Tibial artery (tissue), 4 donors: ENCODE results near the gene TAF12.

Source experiments
- DNase-seq, 2 donors: peaks; one replicate each; pipeline ENCODE4 v3.0.0-alpha.2; 2019
- H3K27ac ChIP-seq, 2 donors: fragments of 200-600 bp; sonication (generic) in 1 of 2; 1 replicate in 1 of 2; 2 replicates in 1 of 2; pipeline ENCODE4 v1.5.1; 2018 to 2019; ENCODE audit warnings: mild to moderate bottlenecking in 1 of 2
- H3K27me3 ChIP-seq, 2 donors: fragments of 200-600 bp; sonication (generic) in 1 of 2; one replicate each; pipeline versions ENCODE4 v1.5.1 to v1.6.0; 2016 to 2019
- H3K36me3 ChIP-seq, 3 donors: fragments of 200-600 bp; sonication (generic) in 2 of 3; one replicate each; pipeline ENCODE4 v1.5.1; 2016 to 2019; ENCODE audit warnings: mild to moderate bottlenecking in 2 of 3
- H3K4me1 ChIP-seq, 4 donors: fragments of 200-600 bp; sonication (generic) in 2 of 4; 1 replicate in 3 of 4; 2 replicates in 1 of 4; pipeline ENCODE4 v1.5.1; 2016 to 2019
- H3K4me3 ChIP-seq, 2 donors: fragments of 200-600 bp; sonication (generic) in 1 of 2; 1 replicate in 1 of 2; 2 replicates in 1 of 2; pipeline ENCODE4 v1.5.1; 2018 to 2019; ENCODE audit warnings: mild to moderate bottlenecking in 2 of 2
- H3K9me3 ChIP-seq, 3 donors: fragments of 200-600 bp; sonication (generic) in 1 of 3; one replicate each; pipeline ENCODE4 v1.5.1; 2016 to 2019
- intact Hi-C: fragments of 100-400 bp; cut with DNase I; formaldehyde crosslinking; loops from one replicate; pipeline ENCODE4 v1.15.0; 2023; ENCODE audit warnings: low total_unique reads
- TF ChIP-seq, protein P1 (sequence below), 2 experiments: fragments of 200-600 bp in 1 of 2; fragments of 450-650 bp in 1 of 2; IDR thresholded peaks; one replicate each; pipeline ENCODE4 v1.5.1; 2017 to 2019; ENCODE audit warnings: antibody characterized with exemption in 2 of 2, mild to moderate bottlenecking in 1 of 2, moderate library complexity in 1 of 2

TAF12 gene

DNA sequence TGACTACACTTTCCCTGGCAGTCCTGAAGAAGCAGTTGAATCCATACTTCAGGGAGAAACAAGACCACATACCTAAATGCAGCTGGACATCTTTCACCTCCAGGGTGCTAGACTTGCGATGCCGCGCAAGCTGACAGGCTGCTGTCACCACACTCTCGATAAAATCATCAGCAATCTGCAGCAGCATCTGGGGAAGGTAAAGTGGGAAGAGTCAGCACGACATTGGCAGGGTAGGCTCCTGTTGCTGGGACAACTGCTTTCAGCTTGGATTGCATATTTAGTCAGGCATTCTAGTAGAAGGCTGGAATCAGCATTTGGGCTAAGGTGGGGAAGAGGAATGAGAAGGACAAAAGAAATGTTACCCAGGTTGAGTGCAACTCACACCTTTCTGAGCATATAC, 29.7 kb downstream of the TAF12 start:
- no peak for DNase-seq
- Histone ChIP-seq H3K9me3 (no peaks in the 10 kb centered on the region), H3K4me1 (no peaks in the 10 kb centered on the region), H3K27me3 (no peaks in the 10 kb centered on the region), H3K27ac (no peak overlapping the region), H3K36me3 (peaks cover 70 to 99% (median 81%) of the 10 kb centered on the region in 3 donors), H3K4me3 (no peak overlapping the region)
- TF ChIP-seq, protein P1, sequence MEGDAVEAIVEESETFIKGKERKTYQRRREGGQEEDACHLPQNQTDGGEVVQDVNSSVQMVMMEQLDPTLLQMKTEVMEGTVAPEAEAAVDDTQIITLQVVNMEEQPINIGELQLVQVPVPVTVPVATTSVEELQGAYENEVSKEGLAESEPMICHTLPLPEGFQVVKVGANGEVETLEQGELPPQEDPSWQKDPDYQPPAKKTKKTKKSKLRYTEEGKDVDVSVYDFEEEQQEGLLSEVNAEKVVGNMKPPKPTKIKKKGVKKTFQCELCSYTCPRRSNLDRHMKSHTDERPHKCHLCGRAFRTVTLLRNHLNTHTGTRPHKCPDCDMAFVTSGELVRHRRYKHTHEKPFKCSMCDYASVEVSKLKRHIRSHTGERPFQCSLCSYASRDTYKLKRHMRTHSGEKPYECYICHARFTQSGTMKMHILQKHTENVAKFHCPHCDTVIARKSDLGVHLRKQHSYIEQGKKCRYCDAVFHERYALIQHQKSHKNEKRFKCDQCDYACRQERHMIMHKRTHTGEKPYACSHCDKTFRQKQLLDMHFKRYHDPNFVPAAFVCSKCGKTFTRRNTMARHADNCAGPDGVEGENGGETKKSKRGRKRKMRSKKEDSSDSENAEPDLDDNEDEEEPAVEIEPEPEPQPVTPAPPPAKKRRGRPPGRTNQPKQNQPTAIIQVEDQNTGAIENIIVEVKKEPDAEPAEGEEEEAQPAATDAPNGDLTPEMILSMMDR (IDR thresholded peaks at IDR 0.05) = no peak
- intact Hi-C loops = no loop called here

DNA sequence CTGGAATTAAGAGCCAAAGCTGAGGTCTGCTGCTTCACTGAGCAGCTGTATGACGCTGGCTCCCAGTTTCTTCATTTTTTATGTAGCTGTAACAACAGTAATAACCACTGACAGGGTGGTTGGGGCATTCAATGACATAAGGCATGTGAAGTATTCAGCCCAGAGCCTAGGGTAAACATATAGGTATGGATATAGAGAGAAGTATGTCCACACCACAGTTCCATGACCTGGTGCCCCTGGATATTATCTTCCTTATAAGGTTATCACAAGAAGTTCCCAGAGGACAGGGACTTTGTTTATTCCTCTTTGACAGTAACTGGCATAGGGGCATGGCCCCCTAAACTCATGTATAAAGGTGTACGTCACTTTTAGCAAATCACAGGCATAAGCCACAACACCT, 36.1 kb downstream of the TAF12 start:
- Histone ChIP-seq H3K9me3 (no peaks in the 10 kb centered on the region), H3K36me3 (peaks cover 55 to 94% (median 66%) of the 10 kb centered on the region in 3 donors), H3K4me3 (no peak overlapping the region), H3K27me3 (no peaks in the 10 kb centered on the region), H3K4me1 (peaks cover 0 to 7% (median 4%) of the 10 kb centered on the region in 4 donors), H3K27ac (no peak overlapping the region)
- intact Hi-C loops = loop anchor here (10.0 kb wide), 1 partner anchor 212 kb away; no protein-coding TSS in a partner anchor
- DNase-seq = no peak
- TF ChIP-seq, protein P1 (IDR thresholded peaks at IDR 0.05) = no peak

DNA sequence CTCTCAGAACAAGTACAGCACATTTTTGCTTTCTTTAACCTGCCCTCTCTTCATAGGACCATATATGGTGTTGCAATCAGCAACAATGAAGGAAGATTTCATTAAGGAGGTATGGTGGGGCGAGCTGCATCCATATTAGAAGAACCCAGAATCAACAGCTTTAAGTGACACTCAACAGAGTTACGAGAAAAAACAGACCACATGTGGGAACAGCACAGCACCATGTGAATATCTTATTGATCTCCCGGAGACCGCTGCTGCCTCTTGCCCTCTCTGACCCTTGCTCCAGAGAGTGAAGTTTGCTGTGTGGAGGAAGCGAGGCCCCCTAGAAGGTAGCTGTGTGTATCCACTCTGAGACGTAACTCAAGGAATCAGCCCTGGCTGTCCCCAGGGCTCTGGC, 37.9 kb downstream of the TAF12 start:
- Histone ChIP-seq H3K9me3 (no peaks in the 10 kb centered on the region), H3K4me3 (no peak overlapping the region), H3K27ac (no peak overlapping the region), H3K4me1 (peaks cover 0 to 13% (median 5%) of the 10 kb centered on the region in 4 donors), H3K36me3 (peaks cover 40 to 82% (median 51%) of the 10 kb centered on the region in 3 donors), H3K27me3 (no peaks in the 10 kb centered on the region)
- TF ChIP-seq, protein P1 (IDR thresholded peaks at IDR 0.05) = no peak
- intact Hi-C loops = loop anchor here (10.0 kb wide), 1 partner anchor 210 kb away; no protein-coding TSS in a partner anchor
- no peak for DNase-seq

GRCh38 chr1:28604411-28604810, 38.5 kb downstream of the TAF12 start:
- Histone ChIP-seq H3K36me3 (peaks cover 34 to 79% (median 46%) of the 10 kb centered on the region in 3 donors), H3K4me3 (no peak overlapping the region), H3K9me3 (no peaks in the 10 kb centered on the region), H3K4me1 (peaks cover 0 to 13% (median 5%) of the 10 kb centered on the region in 4 donors), H3K27me3 (no peaks in the 10 kb centered on the region), H3K27ac (no peak overlapping the region)
- intact Hi-C loops = loop anchor here (10.0 kb wide), 1 partner anchor 210 kb away; no protein-coding TSS in a partner anchor
- no peak for DNase-seq
- TF ChIP-seq, protein P1 (IDR thresholded peaks at IDR 0.05) = no peak

- no peaks in the 10 kb centered on the region for H3K9me3 ChIP-seq
- peak overlapping the region; percentile 38 to 44 for H3K27ac ChIP-seq
- peaks cover 0 to 13% (median 5%) of the 10 kb centered on the region in 4 donors for H3K4me1 ChIP-seq
- intact Hi-C loops = loop anchor here (10.0 kb wide), 1 partner anchor 208 kb away; no protein-coding TSS in a partner anchor
- DNase-seq = peak; percentile 63 to 72
- H3K36me3 ChIP-seq = peaks cover 27 to 63% (median 44%) of the 10 kb centered on the region in 3 donors
- H3K27me3 ChIP-seq = no peaks in the 10 kb centered on the region
- no peak overlapping the region for H3K4me3 ChIP-seq
- TF ChIP-seq, protein P1 (IDR thresholded peaks at IDR 0.05) = peak; percentile 61 to 77
These were observed 40.1 kb downstream of the TAF12 start for GRCh38 chr1:28602536-28603439.
